22Rv1 (cell line): Measurements from ENCODE around the gene TCF7L2.

Source experiments
- H3K27ac ChIP-seq: fragments of 450-650 bp; 2 replicates; pipeline ENCODE4 v1.5.1; 2017
- ZFX ChIP-seq: fragments of 450-650 bp; IDR thresholded peaks from 2 replicates; pipeline ENCODE4 v1.6.1; 2017; ENCODE audit warnings: antibody characterized with exemption, borderline replicate concordance
- TF ChIP-seq, protein P1 (sequence below): fragments of 450-650 bp; IDR thresholded peaks from 2 replicates; pipeline ENCODE4 v1.5.1; 2017; ENCODE audit warnings: mild to moderate bottlenecking

The TCF7L2 gene

GRCh38 chr10:113115556-113115955 lies 165.5 kb downstream of the TCF7L2 start:
- no peak overlapping the region for H3K27ac ChIP-seq
- TF ChIP-seq, protein P1, sequence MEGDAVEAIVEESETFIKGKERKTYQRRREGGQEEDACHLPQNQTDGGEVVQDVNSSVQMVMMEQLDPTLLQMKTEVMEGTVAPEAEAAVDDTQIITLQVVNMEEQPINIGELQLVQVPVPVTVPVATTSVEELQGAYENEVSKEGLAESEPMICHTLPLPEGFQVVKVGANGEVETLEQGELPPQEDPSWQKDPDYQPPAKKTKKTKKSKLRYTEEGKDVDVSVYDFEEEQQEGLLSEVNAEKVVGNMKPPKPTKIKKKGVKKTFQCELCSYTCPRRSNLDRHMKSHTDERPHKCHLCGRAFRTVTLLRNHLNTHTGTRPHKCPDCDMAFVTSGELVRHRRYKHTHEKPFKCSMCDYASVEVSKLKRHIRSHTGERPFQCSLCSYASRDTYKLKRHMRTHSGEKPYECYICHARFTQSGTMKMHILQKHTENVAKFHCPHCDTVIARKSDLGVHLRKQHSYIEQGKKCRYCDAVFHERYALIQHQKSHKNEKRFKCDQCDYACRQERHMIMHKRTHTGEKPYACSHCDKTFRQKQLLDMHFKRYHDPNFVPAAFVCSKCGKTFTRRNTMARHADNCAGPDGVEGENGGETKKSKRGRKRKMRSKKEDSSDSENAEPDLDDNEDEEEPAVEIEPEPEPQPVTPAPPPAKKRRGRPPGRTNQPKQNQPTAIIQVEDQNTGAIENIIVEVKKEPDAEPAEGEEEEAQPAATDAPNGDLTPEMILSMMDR = no peak
- no peak for TF ChIP-seq ZFX

DNA sequence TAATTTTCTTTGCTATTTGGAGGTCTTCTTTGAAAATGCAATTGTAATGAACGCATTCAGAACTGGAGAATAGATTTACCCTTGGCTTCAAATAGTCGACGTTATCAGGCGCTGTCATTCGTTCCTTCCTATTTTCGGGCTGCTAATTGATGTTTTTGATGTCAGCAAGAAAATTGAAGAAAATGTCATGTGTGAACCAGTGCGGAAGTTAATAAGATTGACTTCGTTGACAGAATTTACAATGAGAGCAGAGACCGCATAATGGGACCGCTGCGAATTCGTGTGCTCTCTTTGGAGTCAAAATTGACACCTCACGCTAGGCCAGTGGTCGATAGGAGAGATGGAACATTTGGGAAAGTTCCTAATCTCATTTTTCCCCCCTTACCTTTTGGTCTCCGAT lies 168.8 kb downstream of the TCF7L2 start:
- no peak overlapping the region for H3K27ac ChIP-seq
- TF ChIP-seq, protein P1 = no peak
- TF ChIP-seq ZFX = no peak

GRCh38 chr10:113119801-113120200 lies 169.8 kb downstream of the TCF7L2 start:
- no peak overlapping the region for H3K27ac ChIP-seq
- TF ChIP-seq, protein P1 = no peak
- TF ChIP-seq ZFX = no peak

GRCh38 chr10:113121153-113121552 lies 171.1 kb downstream of the TCF7L2 start:
- no peak overlapping the region for H3K27ac ChIP-seq
- TF ChIP-seq ZFX = no peak
- TF ChIP-seq, protein P1 = no peak

DNA sequence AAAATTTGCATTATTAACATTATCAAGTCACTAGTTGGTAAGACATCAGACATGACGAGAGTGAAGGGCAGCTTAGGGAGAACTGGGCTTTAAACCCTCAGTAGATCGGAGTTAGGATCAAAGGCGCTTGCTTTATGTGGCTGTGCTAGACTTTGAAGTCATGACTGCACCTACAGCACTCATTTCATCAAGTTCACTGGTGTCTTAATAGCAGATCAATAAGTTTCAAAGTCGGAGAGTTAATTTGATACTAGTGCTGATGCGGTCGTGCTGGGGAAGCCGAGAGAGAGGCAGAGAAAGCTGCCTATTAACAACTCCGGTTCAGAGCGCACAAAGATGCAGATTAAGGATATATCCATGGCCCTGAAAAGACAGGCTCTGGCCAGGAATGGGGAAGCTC lies 172.9 kb downstream of the TCF7L2 start:
- no peak overlapping the region for H3K27ac ChIP-seq

DNA sequence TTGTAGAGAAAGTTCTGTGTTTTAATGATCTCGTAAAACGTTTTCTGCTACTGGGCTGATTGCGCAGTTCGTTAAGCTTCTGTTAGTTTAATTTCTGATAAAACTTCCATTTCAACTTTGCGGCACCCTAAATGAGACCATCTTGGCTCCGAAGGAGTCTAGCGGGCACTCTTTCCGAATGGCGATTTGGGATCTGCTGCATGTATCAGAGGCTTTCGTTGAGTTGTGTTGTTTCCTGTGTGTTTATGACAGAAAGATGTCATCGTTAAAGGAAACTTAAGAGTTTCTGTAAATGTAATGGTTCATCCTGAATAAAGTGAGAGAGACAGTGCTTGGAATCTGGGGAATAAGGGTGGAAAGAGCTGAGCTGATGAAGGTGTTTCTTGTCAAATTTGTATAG lies 174.7 kb downstream of the TCF7L2 start:
- TF ChIP-seq, protein P1 = no peak
- no peak for TF ChIP-seq ZFX
- no peak overlapping the region for H3K27ac ChIP-seq

More for the DNA sequence above, 172.9 kb downstream of the TCF7L2 start:
- TF ChIP-seq ZFX = no peak
- TF ChIP-seq, protein P1 = no peak

DNA sequence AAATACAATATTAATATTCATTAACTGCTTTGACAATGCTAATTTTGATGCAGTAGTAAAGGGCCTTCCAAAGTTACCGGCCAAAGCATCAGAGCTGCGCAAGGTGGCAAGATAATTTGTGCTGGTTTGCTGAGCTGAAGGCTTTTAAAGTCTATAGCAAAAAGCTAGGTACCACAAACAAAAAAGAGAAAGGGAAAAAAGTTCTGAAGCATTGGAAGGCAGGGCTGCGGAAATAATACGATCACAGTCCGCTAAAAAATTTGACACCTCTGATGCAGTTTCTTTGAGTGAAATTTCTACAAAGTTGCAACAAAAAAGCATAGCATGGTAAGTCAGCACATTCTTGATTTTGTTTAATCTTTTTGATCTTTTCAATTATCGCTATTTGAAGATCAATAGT lies 175.6 kb downstream of the TCF7L2 start:
- H3K27ac ChIP-seq = no peak overlapping the region
- TF ChIP-seq ZFX = no peak
- TF ChIP-seq, protein P1 = no peak
